Smooth muscle cell (in vitro differentiated cells): Measurements from ENCODE around the gene SUPT3H. TPM values are rescaled to one million over a fixed set of nuclear protein-coding genes. Genes with fewer than 3 reads are reported as not detected.

Source experiments
- DNase-seq: peaks from one replicate; lab custom pipeline; 2025; ENCODE audit not compliant: unreplicated experiment; lab: John Stamatoyannopoulos, UW
- H2AFZ ChIP-seq: fragments of 200-600 bp; sonication (generic); 2 replicates; pipeline ENCODE4 v1.6.0; 2016; ENCODE audit warnings: antibody characterized with exemption, low read depth, mild to moderate bottlenecking
- H3F3A ChIP-seq: fragments of 200-600 bp; sonication (generic); 2 replicates; pipeline ENCODE4 v1.6.0; 2017; ENCODE audit warnings: antibody characterized with exemption, low read depth
- H3K27ac ChIP-seq: fragments of 200-600 bp; sonication (generic); 2 replicates; pipeline ENCODE4 v1.5.1; 2016; ENCODE audit warnings: low read depth, mild to moderate bottlenecking
- H3K27me3 ChIP-seq: fragments of 200-600 bp; sonication (generic); 2 replicates; pipeline ENCODE4 v1.6.1; 2016; ENCODE audit warnings: low read depth, mild to moderate bottlenecking
- H3K36me3 ChIP-seq: fragments of 200-600 bp; sonication (generic); 2 replicates; pipeline ENCODE4 v1.5.1; 2016; ENCODE audit warnings: low read depth
- H3K4me1 ChIP-seq: fragments of 200-600 bp; sonication (generic); 2 replicates; pipeline ENCODE4 v1.5.1; 2016; ENCODE audit warnings: low read depth
- H3K4me2 ChIP-seq: fragments of 200-600 bp; sonication (generic); 2 replicates; pipeline ENCODE4 v1.6.0; 2016; ENCODE audit warnings: mild to moderate bottlenecking
- H3K4me3 ChIP-seq: fragments of 200-600 bp; sonication (generic); 2 replicates; pipeline ENCODE4 v1.5.1; 2016; ENCODE audit warnings: mild to moderate bottlenecking
- H3K79me2 ChIP-seq: fragments of 200-600 bp; sonication (generic); 2 replicates; pipeline ENCODE4 v1.6.0; 2016; ENCODE audit warnings: low read depth, mild to moderate bottlenecking
- H3K9ac ChIP-seq: fragments of 200-600 bp; sonication (generic); 2 replicates; pipeline ENCODE4 v1.6.0; 2016; ENCODE audit warnings: low read depth
- H3K9me3 ChIP-seq: fragments of 200-600 bp; sonication (generic); replicated peaks from 2 replicates; pipeline ENCODE4 v1.5.1; 2016; ENCODE audit warnings: low read depth
- H4K20me1 ChIP-seq: fragments of 200-600 bp; sonication (generic); 2 replicates; pipeline ENCODE4 v1.6.0; 2016; ENCODE audit warnings: low read depth
- WGBS: methylation state at CpG from one replicate; pipeline ENCODE4 v1.1.7; 2016; ENCODE audit warnings: low lambda C conversion rate; 5-methylcytosine and 5-hydroxymethylcytosine counted together
- polyA plus RNA-seq: library from polyadenylated mRNA; unstranded; fragments of >200 nt; fragmentation: Nextera tagmentation; extraction: Ambion mirVana; gene quantifications from 2 replicates; pipeline ENCODE4 v1.2.1, GENCODE V29; 2016
- total RNA-seq: library from RNA; depleted of rRNA; stranded (reverse); fragments of >200 nt; gene quantifications from 2 replicates; pipeline ENCODE4 v1.2.3, GENCODE V29; 2014
- TF ChIP-seq, protein P1 (sequence below): fragments of 200-600 bp; sonication (generic); IDR thresholded peaks from 2 replicates; pipeline ENCODE4 v1.5.1; 2017; ENCODE audit warnings: borderline replicate concordance, mild to moderate bottlenecking, antibody characterized with exemption; ENCODE audit not compliant: insufficient read depth, poor library complexity, severe bottlenecking

SUPT3H gene
- total and polyA plus RNA-seq, 2 experiments from 2014 or later = 19.4 to 22.9 TPM

DNA sequence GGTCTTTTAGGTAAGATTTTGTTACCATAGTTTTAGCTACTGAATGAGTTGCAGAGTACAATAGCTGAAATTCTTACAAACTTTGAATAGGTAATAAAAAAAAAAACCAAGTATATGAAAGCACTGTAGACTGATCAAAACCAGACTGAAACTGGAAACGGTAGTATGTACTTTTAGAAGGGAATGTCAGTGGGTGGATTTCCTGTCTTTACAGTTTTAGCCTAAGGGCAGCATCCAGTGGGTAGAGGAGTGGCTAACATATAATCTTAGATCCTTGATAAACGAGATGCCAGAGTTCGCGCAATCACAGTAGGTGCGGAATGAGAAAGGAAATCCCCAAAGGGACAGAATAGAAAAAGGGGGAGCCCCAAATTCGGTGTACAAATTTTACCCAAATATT lies 435.5 kb downstream of the SUPT3H start:
- peaks cover 17% of the 10 kb centered on the region for H3K36me3 ChIP-seq
- no peaks in the 10 kb centered on the region for H4K20me1 ChIP-seq
- H3K9me3 ChIP-seq = peaks cover 8% of the 10 kb centered on the region
- no peak overlapping the region for H3K27ac ChIP-seq
- TF ChIP-seq, protein P1, sequence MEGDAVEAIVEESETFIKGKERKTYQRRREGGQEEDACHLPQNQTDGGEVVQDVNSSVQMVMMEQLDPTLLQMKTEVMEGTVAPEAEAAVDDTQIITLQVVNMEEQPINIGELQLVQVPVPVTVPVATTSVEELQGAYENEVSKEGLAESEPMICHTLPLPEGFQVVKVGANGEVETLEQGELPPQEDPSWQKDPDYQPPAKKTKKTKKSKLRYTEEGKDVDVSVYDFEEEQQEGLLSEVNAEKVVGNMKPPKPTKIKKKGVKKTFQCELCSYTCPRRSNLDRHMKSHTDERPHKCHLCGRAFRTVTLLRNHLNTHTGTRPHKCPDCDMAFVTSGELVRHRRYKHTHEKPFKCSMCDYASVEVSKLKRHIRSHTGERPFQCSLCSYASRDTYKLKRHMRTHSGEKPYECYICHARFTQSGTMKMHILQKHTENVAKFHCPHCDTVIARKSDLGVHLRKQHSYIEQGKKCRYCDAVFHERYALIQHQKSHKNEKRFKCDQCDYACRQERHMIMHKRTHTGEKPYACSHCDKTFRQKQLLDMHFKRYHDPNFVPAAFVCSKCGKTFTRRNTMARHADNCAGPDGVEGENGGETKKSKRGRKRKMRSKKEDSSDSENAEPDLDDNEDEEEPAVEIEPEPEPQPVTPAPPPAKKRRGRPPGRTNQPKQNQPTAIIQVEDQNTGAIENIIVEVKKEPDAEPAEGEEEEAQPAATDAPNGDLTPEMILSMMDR = no peak
- no peak for DNase-seq
- no peak overlapping the region for H3K4me2 ChIP-seq
- no peak overlapping the region for H3K9ac ChIP-seq
- WGBS = 59% methylated on average over 6 of the region's 6 CpGs
- H3F3A ChIP-seq = no peaks in the 10 kb centered on the region
- no peaks in the 10 kb centered on the region for H3K27me3 ChIP-seq
- no peaks in the 10 kb centered on the region for H3K79me2 ChIP-seq
- no peaks in the 10 kb centered on the region for H3K4me1 ChIP-seq
- H2AFZ ChIP-seq = no peak overlapping the region
- H3K4me3 ChIP-seq = no peak overlapping the region

DNA sequence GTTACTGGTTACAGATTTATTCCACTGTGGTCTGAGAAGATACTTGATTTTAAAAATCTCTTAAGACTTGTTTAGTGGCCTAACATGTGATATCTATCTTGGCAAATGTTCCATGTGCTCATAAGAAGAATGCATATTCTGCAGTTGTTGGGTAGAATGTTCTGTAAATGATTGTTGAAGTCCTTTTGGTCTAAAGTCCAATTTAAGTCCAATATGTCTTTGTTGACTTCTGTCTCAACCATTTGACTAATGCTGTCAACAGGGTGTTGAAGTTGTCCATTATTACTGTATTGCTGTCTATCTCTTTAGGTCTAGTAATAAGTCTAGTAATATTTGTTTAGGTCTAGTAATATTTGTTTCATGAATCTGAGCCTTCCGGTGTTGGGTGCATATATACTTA lies 437.4 kb downstream of the SUPT3H start:
- no peaks in the 10 kb centered on the region for H3F3A ChIP-seq
- no peaks in the 10 kb centered on the region for H3K79me2 ChIP-seq
- no peak overlapping the region for H3K9ac ChIP-seq
- TF ChIP-seq, protein P1 = no peak
- no peaks in the 10 kb centered on the region for H3K27me3 ChIP-seq
- H3K27ac ChIP-seq = no peak overlapping the region
- no peak overlapping the region for H3K4me2 ChIP-seq
- no peak overlapping the region for H2AFZ ChIP-seq
- H3K36me3 ChIP-seq = peaks cover 7% of the 10 kb centered on the region
- H3K9me3 ChIP-seq = peaks cover 8% of the 10 kb centered on the region
- H3K4me3 ChIP-seq = no peak overlapping the region
- no peaks in the 10 kb centered on the region for H4K20me1 ChIP-seq
- H3K4me1 ChIP-seq = no peaks in the 10 kb centered on the region
- DNase-seq = no peak
- 97% methylated on average over 1 of the region's 1 CpG for WGBS

DNA sequence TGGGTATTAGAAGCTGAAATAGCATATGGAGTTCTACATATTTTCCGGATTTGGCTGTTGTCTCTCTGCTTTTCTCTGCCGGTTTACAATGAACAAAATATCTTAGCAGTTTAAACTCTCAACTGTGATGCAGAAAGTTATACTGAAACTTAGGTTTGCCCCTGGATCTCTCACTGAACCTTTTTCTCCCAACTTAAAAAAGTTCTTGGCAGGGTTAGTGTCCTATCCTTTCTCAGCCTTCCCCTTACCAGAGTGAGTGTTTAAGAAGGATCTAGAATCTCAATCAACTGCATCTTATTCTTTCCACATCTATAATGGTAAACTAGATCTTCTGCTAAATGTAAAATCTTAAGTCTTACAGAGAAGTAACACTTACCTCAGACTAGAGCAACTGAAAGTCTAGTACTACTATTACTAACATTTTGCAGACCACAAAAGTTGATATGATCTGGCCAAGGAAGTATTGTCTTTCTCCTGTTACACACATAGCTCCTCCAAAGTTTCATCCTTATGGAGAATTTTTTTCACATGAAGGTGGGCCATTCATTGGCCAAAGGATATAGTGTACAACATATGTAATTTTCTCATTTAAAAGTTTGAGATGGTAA lies 441.9 kb downstream of the SUPT3H start:
- Histone ChIP-seq H3F3A (no peaks in the 10 kb centered on the region), H3K79me2 (no peaks in the 10 kb centered on the region), H3K4me1 (no peaks in the 10 kb centered on the region), H3K27me3 (no peaks in the 10 kb centered on the region), H3K4me3 (no peak overlapping the region), H3K27ac (no peak overlapping the region), H4K20me1 (no peaks in the 10 kb centered on the region), H3K36me3 (no peaks in the 10 kb centered on the region), H3K9me3 (no peaks in the 10 kb centered on the region), H3K9ac (no peak overlapping the region), H2AFZ (no peak overlapping the region), H3K4me2 (no peak overlapping the region)
- DNase-seq = no peak
- TF ChIP-seq, protein P1 = no peak
- WGBS = 91% methylated on average over 2 of the region's 2 CpGs

DNA sequence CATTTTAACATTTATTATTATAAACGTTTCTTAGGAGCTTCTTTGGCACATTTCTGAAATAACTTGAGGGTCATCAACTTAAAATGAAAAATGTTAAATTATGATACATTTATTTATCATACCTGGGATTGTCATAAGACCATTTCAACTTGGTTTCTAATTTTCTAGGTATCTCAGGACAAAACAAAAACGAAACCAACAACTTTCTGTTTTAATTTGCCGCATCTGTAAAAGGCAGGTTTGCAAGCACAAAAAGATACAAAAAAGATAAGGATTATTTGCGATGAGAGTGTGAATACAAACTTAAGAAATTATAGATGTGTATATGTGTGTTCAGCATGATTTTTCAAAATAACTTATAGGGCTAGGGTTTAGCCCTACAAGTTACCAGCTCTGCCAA lies 444.6 kb downstream of the SUPT3H start:
- no peaks in the 10 kb centered on the region for H3K79me2 ChIP-seq
- H3K27ac ChIP-seq = no peak overlapping the region
- H4K20me1 ChIP-seq = no peaks in the 10 kb centered on the region
- no peak for DNase-seq
- 85% methylated on average over 4 of the region's 4 CpGs for WGBS
- no peak overlapping the region for H3K4me2 ChIP-seq
- H3K4me1 ChIP-seq = no peaks in the 10 kb centered on the region
- TF ChIP-seq, protein P1 = no peak
- H2AFZ ChIP-seq = no peak overlapping the region
- H3K27me3 ChIP-seq = no peaks in the 10 kb centered on the region
- H3K36me3 ChIP-seq = no peaks in the 10 kb centered on the region
- H3F3A ChIP-seq = no peaks in the 10 kb centered on the region
- H3K9me3 ChIP-seq = no peaks in the 10 kb centered on the region
- no peak overlapping the region for H3K9ac ChIP-seq
- H3K4me3 ChIP-seq = no peak overlapping the region
